ENCODE results near the gene IFNA14.
"Not testable (repeated sequence)": the region's sequence is repeated elsewhere in the genome, so short reads cannot be mapped to it uniquely, and the experiment has no call there.

Gene IFNA14

GRCh38 chr9:21252721-21253547 lies 13.1 kb upstream of the IFNA14 start:
- H3K27me3 ChIP-seq (replicated peaks; ENCODE audit: control insufficient read depth, insufficient read depth, low read length), result peaks cover 1% of the 10 kb centered on the region; the same call in 1 of the 2 replicates
- DNase-seq (ENCODE audit: extremely low read depth, insufficient read length), result no peak
- TF ChIP-seq, protein P1, sequence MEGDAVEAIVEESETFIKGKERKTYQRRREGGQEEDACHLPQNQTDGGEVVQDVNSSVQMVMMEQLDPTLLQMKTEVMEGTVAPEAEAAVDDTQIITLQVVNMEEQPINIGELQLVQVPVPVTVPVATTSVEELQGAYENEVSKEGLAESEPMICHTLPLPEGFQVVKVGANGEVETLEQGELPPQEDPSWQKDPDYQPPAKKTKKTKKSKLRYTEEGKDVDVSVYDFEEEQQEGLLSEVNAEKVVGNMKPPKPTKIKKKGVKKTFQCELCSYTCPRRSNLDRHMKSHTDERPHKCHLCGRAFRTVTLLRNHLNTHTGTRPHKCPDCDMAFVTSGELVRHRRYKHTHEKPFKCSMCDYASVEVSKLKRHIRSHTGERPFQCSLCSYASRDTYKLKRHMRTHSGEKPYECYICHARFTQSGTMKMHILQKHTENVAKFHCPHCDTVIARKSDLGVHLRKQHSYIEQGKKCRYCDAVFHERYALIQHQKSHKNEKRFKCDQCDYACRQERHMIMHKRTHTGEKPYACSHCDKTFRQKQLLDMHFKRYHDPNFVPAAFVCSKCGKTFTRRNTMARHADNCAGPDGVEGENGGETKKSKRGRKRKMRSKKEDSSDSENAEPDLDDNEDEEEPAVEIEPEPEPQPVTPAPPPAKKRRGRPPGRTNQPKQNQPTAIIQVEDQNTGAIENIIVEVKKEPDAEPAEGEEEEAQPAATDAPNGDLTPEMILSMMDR (IDR thresholded peaks at IDR 0.05; ENCODE audit: insufficient read depth, low read length, poor library complexity, severe bottlenecking), result peak; percentile 59
- H3K36me3 ChIP-seq (ENCODE audit: control insufficient read depth, insufficient read depth, low read length), result no peaks in the 10 kb centered on the region
- H3K4me3 ChIP-seq (replicated peaks; ENCODE audit: low read depth, low read length), result no peak overlapping the region

DNA sequence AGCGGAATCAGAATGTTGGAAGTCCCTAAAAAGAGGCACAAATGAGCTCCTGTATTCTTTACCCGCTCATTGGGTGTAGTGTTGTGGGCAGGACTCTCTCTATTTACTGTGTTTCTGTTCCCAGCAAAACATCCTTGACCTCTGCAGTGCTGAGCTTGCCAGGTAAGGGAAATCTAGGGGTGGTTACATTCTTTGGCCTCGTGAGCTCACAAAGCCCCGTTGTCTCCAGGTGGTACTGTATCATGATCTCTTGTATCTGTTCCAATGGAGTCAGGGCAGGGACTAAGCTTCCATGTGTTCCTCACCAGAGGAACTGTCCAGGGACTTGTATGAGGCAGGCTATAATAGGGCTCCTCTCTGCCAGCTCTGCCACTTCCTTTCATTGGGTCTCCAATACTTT lies 11.8 kb upstream of the IFNA14 start:
- TF ChIP-seq, protein P1 (IDR thresholded peaks at IDR 0.05; ENCODE audit: insufficient read depth, low read length, poor library complexity, severe bottlenecking), result no peak
- H3K27me3 ChIP-seq (replicated peaks; ENCODE audit: control insufficient read depth, insufficient read depth, low read length), result peaks cover 1% of the 10 kb centered on the region; the same call in 1 of the 2 replicates

GRCh38 chr9:21251190-21251589 lies 11.4 kb upstream of the IFNA14 start:
- no peak for DNase-seq (ENCODE audit: extremely low read depth, insufficient read length)
- H3K4me3 ChIP-seq (replicated peaks; ENCODE audit: low read depth, low read length), result no peak overlapping the region
- TF ChIP-seq, protein P1 (IDR thresholded peaks at IDR 0.05; ENCODE audit: insufficient read depth, low read length, poor library complexity, severe bottlenecking), result no peak
- H3K36me3 ChIP-seq (ENCODE audit: control insufficient read depth, insufficient read depth, low read length), result no peaks in the 10 kb centered on the region
- peaks cover 1% of the 10 kb centered on the region; the same call in 1 of the 2 replicates for H3K27me3 ChIP-seq (replicated peaks; ENCODE audit: control insufficient read depth, insufficient read depth, low read length)

More for the DNA sequence above, 11.8 kb upstream of the IFNA14 start:
- H3K36me3 ChIP-seq (ENCODE audit: control insufficient read depth, insufficient read depth, low read length), result no peaks in the 10 kb centered on the region
- no peak for DNase-seq (ENCODE audit: extremely low read depth, insufficient read length)
- no peak overlapping the region for H3K4me3 ChIP-seq (replicated peaks; ENCODE audit: low read depth, low read length)

DNA sequence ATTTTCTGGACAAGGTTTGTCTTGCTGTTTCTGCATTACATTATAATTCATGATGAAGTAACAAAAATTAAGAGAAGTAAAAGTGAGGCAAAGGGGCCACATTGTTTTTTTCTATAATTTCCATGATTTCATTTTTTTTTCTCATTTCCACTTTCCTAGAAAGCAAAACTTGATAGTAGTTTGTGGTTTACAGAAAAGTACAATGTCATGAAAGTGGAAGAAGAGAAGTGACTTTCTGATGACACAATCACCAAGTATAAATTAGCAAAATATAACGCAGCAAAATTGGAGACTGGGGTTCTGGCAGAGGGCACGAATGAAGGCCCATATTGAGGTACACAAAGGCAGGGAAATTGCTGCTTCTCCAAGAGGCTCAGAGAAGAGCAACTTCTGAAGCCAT lies 5.0 kb upstream of the IFNA14 start:
- H3K4me3 ChIP-seq (replicated peaks; ENCODE audit: low read depth, low read length), result no peak overlapping the region
- no peak for DNase-seq (ENCODE audit: extremely low read depth, insufficient read length)
- H3K36me3 ChIP-seq (ENCODE audit: control insufficient read depth, insufficient read depth, low read length), result no peaks in the 10 kb centered on the region
- no peaks in the 10 kb centered on the region for H3K27me3 ChIP-seq (replicated peaks; ENCODE audit: control insufficient read depth, insufficient read depth, low read length)
- TF ChIP-seq, protein P1 (IDR thresholded peaks at IDR 0.05; ENCODE audit: insufficient read depth, low read length, poor library complexity, severe bottlenecking), result no peak

DNA sequence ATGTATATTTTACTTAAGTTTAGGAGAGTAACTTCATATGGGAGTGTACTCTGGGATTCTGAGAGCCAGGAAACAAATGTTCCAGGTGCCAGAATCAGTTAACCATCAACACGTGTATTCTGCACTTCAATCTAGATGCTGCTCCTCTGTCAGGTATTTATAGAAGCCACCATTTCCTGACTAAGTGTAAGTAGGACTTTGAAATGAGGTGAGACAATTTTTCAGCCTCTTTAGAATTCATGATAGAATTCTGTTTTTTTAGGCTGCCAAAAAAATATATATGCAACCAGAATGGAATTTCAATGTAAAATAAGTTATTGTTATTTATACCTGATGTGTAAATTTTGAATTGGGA lies 3.5 kb downstream of the IFNA14 start:
- not testable (repeated sequence) for H3K36me3 ChIP-seq (ENCODE audit: control insufficient read depth, insufficient read depth, low read length); H3K4me3 ChIP-seq (replicated peaks; ENCODE audit: low read depth, low read length); DNase-seq (ENCODE audit: extremely low read depth, insufficient read length); H3K27me3 ChIP-seq (replicated peaks; ENCODE audit: control insufficient read depth, insufficient read depth, low read length)

GRCh38 chr9:21235468-21236359 lies 4.1 kb downstream of the IFNA14 start:
- H3K4me3 ChIP-seq (replicated peaks; ENCODE audit: low read depth, low read length); H3K27me3 ChIP-seq (replicated peaks; ENCODE audit: control insufficient read depth, insufficient read depth, low read length); H3K36me3 ChIP-seq (ENCODE audit: control insufficient read depth, insufficient read depth, low read length); DNase-seq (ENCODE audit: extremely low read depth, insufficient read length): not testable (repeated sequence)
- TF ChIP-seq, protein P1 (IDR thresholded peaks at IDR 0.05; ENCODE audit: insufficient read depth, low read length, poor library complexity, severe bottlenecking), result peak; percentile 63

All from GM06990 (cell line).